HTR-8/SVneo (cell line): Measurements from ENCODE around the gene SLC29A2.
A peak's percentile ranks its signal among the peaks of the same experiment; 100 is the strongest.
"Not testable (repeated sequence)": the region's sequence is repeated elsewhere in the genome, so short reads cannot be mapped to it uniquely, and the experiment has no call there.

ENCODE experiments used
- DNase-seq: peaks from one replicate; pipeline ENCODE4 v3.0.0; 2011; ENCODE audit warnings: low spot score, mixed read lengths; ENCODE audit not compliant: insufficient read length
- FAIRE-seq: peaks from 2 replicates; lab custom pipeline; 2011; peaks lifted over from hg19 to GRCh38; lab: Jason Lieb, UNC

Gene SLC29A2

GRCh38 chr11:66323684-66324083, 47.9 kb downstream of the SLC29A2 start:
- no peak for FAIRE-seq

DNA sequence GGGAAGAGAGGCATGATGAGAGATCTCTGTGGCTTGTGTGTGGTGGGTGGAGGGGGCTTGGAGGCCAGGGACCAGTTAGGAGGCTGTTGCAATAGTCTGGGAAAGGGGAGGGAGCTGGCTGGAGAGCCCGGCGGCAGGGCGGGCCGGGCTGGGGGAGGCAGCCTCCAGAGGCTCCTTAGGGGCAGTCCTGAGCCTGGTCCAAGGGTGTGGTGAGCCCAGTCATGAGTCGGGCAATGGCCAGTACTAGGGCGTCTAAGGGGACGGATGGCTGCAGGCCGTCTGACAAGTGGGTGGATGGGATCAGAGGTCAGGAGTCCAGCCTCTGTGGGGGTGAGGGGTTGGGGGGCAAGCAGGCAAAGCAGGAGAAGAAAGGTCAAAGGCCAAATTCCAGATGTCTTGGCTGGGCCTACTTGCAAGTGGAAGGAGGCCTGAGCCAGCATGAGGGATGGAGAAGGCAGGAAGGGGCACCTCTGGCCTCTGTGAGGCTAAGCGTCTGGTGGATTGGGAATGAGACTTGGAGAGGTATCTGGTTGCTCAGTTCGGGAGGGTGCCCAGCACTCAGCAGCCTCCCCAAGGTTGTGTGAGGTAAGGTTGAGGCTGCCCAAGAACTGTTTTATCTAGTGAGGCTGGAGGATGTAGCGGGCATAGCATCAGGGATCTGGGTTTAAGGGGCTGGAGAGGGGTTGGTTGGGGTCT, 48.7 kb downstream of the SLC29A2 start:
- FAIRE-seq = no peak
- DNase-seq = no peak

More at GRCh38 chr11:66323684-66324083, 47.9 kb downstream of the SLC29A2 start:
- DNase-seq = no peak

DNA sequence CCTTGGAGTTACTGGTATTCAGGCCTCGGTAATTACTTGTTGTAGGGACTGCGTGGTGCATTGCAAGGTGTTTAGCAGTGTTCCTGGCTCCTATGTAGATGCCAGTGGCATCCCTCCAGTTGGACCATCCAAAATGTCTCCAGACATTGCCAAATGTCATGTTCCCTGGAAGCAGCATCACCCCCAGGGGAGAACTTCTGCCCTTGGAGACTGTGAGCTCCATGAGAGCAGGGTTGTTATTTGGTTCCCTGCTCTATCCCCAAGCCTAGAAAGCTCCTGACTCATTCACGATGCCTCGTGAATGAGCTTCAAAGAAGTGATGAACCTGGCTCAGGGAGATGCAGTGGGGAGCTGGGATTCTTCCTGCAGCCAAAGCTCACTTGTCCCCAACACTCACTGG, 50.0 kb downstream of the SLC29A2 start:
- DNase-seq (no peak), FAIRE-seq (peak; percentile 44)

- FAIRE-seq, DNase-seq: not testable (repeated sequence)
Observed at GRCh38 chr11:66320748-66321147, 50.8 kb downstream of the SLC29A2 start.

- FAIRE-seq, DNase-seq: not testable (repeated sequence)
Observed at GRCh38 chr11:66320289-66320688, 51.3 kb downstream of the SLC29A2 start.

DNA sequence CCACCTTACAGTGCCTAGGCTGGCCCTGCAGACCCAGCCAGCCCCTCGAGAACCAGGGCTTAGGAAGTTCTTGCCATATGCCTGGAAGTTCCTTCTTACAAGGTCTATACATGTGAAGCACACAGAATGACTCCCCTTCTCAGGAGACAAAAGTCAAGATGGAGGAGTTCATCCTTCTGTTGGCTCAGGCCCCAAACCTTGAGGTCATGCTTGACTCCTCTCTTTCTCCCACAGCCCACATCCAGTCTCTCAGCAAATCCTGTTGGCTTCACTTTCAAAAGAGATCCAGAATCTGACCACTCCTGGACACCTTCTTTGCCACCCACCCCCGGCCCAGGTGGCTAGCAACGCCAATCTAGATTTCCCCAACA, 53.0 kb downstream of the SLC29A2 start:
- FAIRE-seq (no peak), DNase-seq (no peak)

DNA sequence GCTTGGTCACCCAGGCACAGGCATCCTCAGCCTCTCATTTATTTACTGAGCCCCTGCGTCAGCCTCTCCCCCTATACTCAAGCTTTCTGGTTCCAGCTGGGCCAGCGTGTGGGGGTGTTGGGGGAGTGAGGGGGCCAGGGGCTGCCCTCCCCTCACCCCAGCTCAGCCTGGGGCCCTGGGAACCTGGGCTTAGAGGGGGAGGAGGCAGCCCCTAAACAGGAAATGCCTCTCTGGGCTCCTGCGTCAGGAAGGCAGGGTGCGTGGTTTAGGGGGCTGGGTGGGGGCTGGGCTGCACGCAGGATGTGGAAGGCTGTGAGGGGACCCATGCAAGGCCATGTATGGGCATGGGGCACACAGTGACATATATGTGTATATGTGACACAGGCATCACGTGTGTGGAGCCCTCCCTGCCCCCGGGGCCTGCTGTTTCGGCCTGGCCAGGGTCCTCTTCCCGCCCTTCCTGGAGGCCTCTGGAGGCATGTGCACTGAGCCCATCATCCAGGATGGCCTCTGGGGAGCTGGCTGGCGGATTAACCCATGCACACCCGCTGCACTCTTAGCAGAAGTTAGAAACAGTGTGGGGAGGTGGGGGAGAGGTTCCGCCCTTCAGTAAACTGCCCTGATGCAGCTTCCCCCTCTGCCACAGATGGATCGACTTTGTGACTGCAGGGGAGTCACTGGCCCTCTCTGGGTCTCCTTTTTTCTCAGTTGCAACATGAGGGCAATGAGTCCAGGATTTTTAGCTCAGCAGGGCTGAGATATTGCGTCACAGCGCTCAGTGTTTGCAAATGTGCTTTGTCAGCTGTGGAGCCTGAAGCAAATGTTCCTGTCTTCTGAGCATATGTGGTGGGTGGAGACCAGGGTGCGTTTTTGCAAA, 53.6 kb downstream of the SLC29A2 start:
- FAIRE-seq = peak; percentile 97
- no peak for DNase-seq

DNA sequence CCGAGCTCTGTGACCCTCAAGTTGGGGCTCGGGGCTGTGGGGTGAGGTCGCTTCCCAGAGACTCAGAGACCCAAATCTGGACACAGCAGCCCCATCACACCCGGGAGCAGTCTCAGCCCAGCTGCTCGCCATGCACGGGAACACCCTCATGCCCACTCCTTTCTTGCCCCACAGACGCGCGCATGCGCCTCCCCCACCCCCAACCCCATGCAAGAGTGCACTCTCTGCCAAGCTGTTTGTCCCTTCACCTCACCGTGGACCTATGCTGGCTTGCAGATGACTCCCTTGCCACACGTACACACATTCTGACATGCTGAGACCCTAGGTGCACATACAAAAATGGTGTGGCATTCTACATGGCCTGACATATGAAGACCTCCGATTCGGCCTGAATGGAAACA, 54.2 kb downstream of the SLC29A2 start:
- FAIRE-seq (peak; percentile 93), DNase-seq (no peak)

DNA sequence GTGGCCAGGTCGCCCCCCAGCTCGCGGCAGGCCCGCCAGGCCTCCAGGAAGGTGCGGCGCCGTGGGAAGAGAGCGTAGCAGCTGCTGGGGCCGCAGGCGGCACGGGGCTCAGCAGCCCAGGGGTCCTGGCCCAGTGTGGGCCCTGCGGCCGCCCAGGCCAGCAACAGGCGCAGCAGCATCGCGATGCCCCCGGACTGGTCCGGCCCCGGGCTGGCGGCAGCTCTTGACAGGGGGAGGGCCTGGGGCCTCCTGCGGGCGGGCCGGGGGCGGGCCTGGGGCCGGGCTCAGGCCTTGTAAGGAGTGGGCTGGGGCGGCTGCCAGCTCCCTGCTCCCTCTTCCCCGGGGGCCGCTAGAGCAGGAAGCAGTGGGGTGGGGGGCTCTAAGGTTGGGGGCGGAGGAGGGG, 54.7 kb downstream of the SLC29A2 start, which contains the start of gene CD248:
Gene CD248, minus strand, starts transcription at position 196 of the 403 bp plus-strand sequence. Its CDS starts 17 bp downstream, at position 179.
- no peak for FAIRE-seq
- no peak for DNase-seq

DNA sequence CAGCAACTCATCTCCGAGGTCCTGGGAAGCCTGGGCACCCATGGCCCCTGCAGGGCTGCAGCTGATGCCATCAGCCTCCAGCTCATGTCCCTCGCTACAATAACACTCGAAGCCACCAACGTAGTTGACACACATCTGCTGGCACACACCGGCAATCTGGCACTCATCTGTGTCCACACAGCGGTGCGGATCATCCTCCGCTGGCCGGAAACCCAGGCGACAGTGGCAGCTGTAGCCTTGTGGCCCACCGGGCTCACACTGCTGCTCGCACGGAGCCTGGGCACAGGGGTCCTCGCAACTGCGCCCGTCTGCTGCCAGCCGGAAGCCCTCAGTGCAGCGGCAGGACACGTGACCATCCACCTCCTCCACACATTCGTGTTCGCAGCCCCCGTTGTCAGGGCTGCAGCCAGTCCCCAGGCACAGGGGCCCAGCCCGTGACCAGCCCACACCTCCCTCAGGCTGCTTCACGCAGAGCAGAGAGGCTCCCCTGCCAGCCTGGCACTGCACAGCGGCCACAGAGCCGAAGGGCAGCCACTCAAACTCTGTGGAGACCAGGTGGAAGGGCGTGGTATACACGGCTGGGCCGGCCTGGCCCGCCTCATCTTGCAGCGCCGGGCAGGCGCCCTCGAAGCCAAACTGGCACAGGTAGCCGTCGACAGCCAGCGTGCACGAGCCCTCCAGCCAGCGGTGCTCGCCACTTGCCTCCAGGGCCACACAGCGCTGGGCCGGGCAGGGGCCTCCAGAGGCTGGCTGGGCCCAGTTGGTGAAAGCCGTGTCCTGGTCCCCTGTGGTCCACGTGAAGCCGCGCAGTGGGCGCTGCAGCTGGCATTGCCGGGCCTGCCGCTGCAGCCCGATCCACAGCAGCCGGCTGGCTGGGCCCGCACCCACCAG, 55.4 kb downstream of the SLC29A2 start:
- FAIRE-seq (peak; percentile 93), DNase-seq (no peak)

DNA sequence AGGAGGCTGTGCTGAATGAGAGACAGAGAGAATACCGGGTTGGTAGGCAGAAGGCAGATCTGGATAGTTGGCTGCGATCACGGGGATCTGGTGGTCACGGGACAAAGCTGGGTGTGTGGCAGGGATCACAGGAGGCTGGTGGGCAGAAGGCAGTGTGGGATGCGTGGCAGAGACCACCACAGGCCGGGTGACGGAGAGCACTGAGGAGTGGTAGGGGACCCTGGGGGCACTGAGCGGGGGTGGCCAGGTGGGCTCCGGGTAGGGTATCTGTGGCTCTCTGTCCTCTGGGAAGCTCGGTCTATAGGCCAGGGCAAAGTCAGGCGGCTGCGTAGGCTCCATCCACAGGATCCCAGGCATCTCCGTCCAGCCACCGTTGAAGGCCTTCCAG, 56.1 kb downstream of the SLC29A2 start:
- DNase-seq (no peak), FAIRE-seq (peak; percentile 80)

GRCh38 chr11:66314561-66315497, 56.7 kb downstream of the SLC29A2 start:
- DNase-seq = no peak
- FAIRE-seq = peak; percentile 64

DNA sequence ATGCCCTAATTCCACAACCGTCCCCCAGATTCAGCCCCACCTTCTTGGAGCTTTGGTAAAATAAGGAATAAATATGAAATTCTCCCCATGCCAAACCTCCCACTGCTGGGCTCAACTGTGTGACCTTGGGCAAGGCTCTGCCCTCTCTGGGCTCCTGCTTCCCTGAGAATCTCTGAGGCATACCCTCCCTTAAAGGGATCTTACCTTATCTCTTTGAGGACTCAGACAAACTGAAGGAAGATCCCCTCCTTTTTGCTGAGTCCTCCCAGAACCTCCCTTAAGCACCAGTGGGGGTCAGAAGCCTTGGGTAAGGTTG, 57.4 kb downstream of the SLC29A2 start:
- DNase-seq (no peak), FAIRE-seq (peak; percentile 31)

GRCh38 chr11:66313321-66314185, 58.0 kb downstream of the SLC29A2 start:
- DNase-seq (no peak), FAIRE-seq (peak; percentile 74)

GRCh38 chr11:66312549-66313320, 58.8 kb downstream of the SLC29A2 start:
- FAIRE-seq (no peak), DNase-seq (peak; percentile 99)
